ENCODE data around the gene PDE3A.
"Not testable (repeated sequence)": the region's sequence is repeated elsewhere in the genome, so short reads cannot be mapped to it uniquely, and the experiment has no call there.

The PDE3A gene

DNA sequence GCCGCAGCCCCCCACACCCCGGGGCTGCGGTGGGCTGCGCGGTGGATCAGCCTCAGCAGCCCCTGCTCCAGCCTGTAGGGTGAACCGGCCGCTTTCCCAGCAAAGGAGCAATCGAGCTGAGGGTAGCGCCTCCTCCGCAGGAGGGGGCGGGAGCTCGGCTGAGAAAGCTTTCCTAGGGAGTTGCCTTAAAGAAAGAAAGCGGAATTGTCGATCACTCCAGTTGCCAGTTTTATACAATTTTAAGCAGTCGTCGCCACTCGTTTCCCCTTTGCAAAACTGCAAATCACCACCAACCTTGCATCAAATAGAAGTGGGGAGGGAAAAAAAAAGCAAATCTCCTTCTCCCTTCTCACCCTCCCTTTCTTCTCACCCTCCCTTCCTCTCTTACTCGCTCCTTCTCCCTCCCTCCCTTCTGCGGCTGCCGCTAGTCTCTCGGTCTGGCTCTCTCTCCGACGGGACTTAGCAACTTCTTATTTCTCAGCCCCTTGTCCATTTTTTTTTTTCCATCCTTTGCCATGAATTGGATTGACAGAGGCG is at the start of gene PDE3A:
PDE3A (plus strand) TSS at position 424 of the 537 bp plus-strand sequence. CDS start 748 bp downstream, outside the sequence.
- TF ChIP-seq, protein P1, sequence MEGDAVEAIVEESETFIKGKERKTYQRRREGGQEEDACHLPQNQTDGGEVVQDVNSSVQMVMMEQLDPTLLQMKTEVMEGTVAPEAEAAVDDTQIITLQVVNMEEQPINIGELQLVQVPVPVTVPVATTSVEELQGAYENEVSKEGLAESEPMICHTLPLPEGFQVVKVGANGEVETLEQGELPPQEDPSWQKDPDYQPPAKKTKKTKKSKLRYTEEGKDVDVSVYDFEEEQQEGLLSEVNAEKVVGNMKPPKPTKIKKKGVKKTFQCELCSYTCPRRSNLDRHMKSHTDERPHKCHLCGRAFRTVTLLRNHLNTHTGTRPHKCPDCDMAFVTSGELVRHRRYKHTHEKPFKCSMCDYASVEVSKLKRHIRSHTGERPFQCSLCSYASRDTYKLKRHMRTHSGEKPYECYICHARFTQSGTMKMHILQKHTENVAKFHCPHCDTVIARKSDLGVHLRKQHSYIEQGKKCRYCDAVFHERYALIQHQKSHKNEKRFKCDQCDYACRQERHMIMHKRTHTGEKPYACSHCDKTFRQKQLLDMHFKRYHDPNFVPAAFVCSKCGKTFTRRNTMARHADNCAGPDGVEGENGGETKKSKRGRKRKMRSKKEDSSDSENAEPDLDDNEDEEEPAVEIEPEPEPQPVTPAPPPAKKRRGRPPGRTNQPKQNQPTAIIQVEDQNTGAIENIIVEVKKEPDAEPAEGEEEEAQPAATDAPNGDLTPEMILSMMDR (IDR thresholded peaks at IDR 0.05; ENCODE audit: extremely low read depth, insufficient read depth, missing control alignments) = no peak
- DNase-seq (ENCODE audit: low spot score) = peak; percentile 24
- in situ Hi-C loops (cut with MboI; ENCODE audit: low pct_unique_long_range_greater_than_20kb, low sequenced_read_pairs, unreplicated experiment) = no loop called here

- in situ Hi-C loops (cut with MboI; ENCODE audit: low pct_unique_long_range_greater_than_20kb, low sequenced_read_pairs, unreplicated experiment) = no loop called here
- no peak for DNase-seq (ENCODE audit: low spot score)
- TF ChIP-seq, protein P1 (IDR thresholded peaks at IDR 0.05; ENCODE audit: extremely low read depth, insufficient read depth, missing control alignments) = no peak
These were observed 49.0 kb upstream of the PDE3A start for GRCh38 chr12:20319366-20319765.

- in situ Hi-C loops (cut with MboI; ENCODE audit: low pct_unique_long_range_greater_than_20kb, low sequenced_read_pairs, unreplicated experiment) = no loop called here
- DNase-seq (ENCODE audit: low spot score) = no peak
- TF ChIP-seq, protein P1 (IDR thresholded peaks at IDR 0.05; ENCODE audit: extremely low read depth, insufficient read depth, missing control alignments) = no peak
These were observed 47.8 kb upstream of the PDE3A start for GRCh38 chr12:20320552-20320951.

- in situ Hi-C loops (cut with MboI; ENCODE audit: low pct_unique_long_range_greater_than_20kb, low sequenced_read_pairs, unreplicated experiment); DNase-seq (ENCODE audit: low spot score): not testable (repeated sequence)
These were observed 37.4 kb upstream of the PDE3A start for GRCh38 chr12:20330826-20331505.

- TF ChIP-seq, protein P1 (IDR thresholded peaks at IDR 0.05; ENCODE audit: extremely low read depth, insufficient read depth, missing control alignments) = no peak
- DNase-seq (ENCODE audit: low spot score) = no peak
- in situ Hi-C loops (cut with MboI; ENCODE audit: low pct_unique_long_range_greater_than_20kb, low sequenced_read_pairs, unreplicated experiment) = no loop called here
These were observed 29.3 kb upstream of the PDE3A start for GRCh38 chr12:20339060-20339459.

DNA sequence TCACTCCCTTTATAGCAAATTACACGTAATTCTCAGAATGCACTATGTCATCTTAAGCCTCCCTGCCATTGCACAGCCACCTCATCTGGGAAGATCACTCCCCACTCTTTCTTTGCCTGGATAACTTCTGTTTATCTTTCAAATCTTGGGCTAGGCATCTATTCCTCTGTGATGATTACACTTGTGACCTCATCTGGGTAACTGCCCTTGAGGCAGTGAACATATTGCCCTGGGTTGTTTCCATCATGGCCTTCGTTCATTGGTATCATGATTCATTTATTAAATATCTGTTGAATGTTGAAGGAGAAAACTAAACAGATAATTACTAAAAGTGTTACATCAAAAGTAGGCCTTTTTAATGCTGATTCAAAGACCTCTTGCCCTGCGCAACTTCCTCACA is 26.2 kb upstream of the PDE3A start:
- TF ChIP-seq, protein P1 (IDR thresholded peaks at IDR 0.05; ENCODE audit: extremely low read depth, insufficient read depth, missing control alignments) = no peak
- DNase-seq (ENCODE audit: low spot score) = no peak
- in situ Hi-C loops (cut with MboI; ENCODE audit: low pct_unique_long_range_greater_than_20kb, low sequenced_read_pairs, unreplicated experiment) = no loop called here

DNA sequence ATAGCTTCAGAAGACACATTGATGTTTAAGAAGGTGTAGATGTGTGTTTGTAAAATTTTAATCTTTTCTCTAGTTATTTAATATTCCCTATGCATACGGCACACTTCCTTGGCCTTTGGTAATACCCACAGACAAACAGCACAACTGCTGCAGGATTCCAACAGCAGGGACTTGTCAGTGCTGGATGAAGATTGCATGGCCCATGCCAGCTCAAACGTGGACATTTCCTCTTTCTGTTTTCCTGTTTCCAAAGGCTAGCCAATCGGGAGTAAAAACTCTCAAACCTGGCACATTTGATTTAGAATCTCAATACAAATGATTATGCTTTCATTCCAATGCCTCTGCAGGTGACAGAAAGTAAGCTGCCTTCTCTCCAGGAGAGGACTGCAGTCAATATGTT is 22.5 kb upstream of the PDE3A start:
- in situ Hi-C loops (cut with MboI; ENCODE audit: low pct_unique_long_range_greater_than_20kb, low sequenced_read_pairs, unreplicated experiment) = no loop called here
- DNase-seq (ENCODE audit: low spot score) = no peak
- TF ChIP-seq, protein P1 (IDR thresholded peaks at IDR 0.05; ENCODE audit: extremely low read depth, insufficient read depth, missing control alignments) = no peak
